Heart right ventricle (tissue), 16 donors: ENCODE measurements around the gene FICD. TPM values are rescaled to one million over a fixed set of nuclear protein-coding genes. Genes with fewer than 3 reads are reported as not detected.

Source experiments
- ATAC-seq, 8 donors: fragments of 200-7000 bp; cut with Tn5 transposase; one replicate each; pipeline ENCODE4 v1.9.1; 2020; ENCODE audit warnings: mild to moderate bottlenecking in 8 of 8, moderate library complexity in 8 of 8, moderate number of reproducible peaks in 1 of 8
- DNase-seq, 2 donors: peaks; one replicate each; pipeline ENCODE4 v3.0.0-alpha.2; 2020
- H3K27ac ChIP-seq, 10 donors: fragments of 200-600 bp; sonication (generic) in 2 of 10; one replicate each; pipeline versions ENCODE4 v1.5.0 to v1.8.0; 2020 to 2022; ENCODE audit warnings: mild to moderate bottlenecking in 3 of 10
- H3K27me3 ChIP-seq, 7 donors: fragments of 200-600 bp; one replicate each; pipeline ENCODE4 v1.8.0; 2021 to 2022; ENCODE audit warnings: mild to moderate bottlenecking in 2 of 7
- H3K36me3 ChIP-seq, 9 donors: fragments of 200-600 bp; sonication (generic) in 1 of 9; one replicate each; pipeline versions ENCODE4 v1.5.0 to v1.8.0; 2020 to 2022; ENCODE audit warnings: mild to moderate bottlenecking in 2 of 9
- H3K4me1 ChIP-seq, 9 donors: fragments of 200-600 bp; sonication (generic) in 1 of 9; one replicate each; pipeline versions ENCODE4 v1.5.0 to v1.8.0; 2020 to 2022; ENCODE audit warnings: mild to moderate bottlenecking in 4 of 9
- H3K4me3 ChIP-seq, 10 donors: fragments of 200-600 bp; sonication (generic) in 2 of 10; one replicate each; pipeline versions ENCODE4 v1.5.0 to v1.8.0; 2020 to 2022; ENCODE audit warnings: mild to moderate bottlenecking in 7 of 10, moderate library complexity in 2 of 10
- H3K9me3 ChIP-seq, 11 donors: fragments of 200-600 bp in 10 of 11; sonication (generic) in 2 of 11; one replicate each; pipeline versions ENCODE4 v1.5.0 to v1.8.0; 2013 to 2022; ENCODE audit warnings: mild to moderate bottlenecking in 2 of 11, control low read depth in 1 of 11, moderate library complexity in 1 of 11
- CTCF ChIP-seq, 9 donors: fragments of 200-600 bp; sonication (generic) in 2 of 9; IDR thresholded peaks; one replicate each; pipeline versions ENCODE4 v1.5.0 to v1.8.0; 2021 to 2022; ENCODE audit warnings: antibody characterized with exemption in 9 of 9, mild to moderate bottlenecking in 5 of 9, moderate library complexity in 1 of 9
- WGBS, 2 donors: extraction: QIAGEN DNeasy Blood & Tissue Kit; methylation state at CpG; one replicate each; pipeline ENCODE4 v1.1.7; 2013; ENCODE audit warnings: inconsistent platforms in 1 of 2; 5-methylcytosine and 5-hydroxymethylcytosine counted together
- intact Hi-C, 10 donors: fragments of 100-400 bp; cut with DNase I; formaldehyde crosslinking; loops; one replicate each; pipeline versions ENCODE4 v1.11.1 to v1.14.2; 2022
- polyA plus RNA-seq, 2 donors: library from polyadenylated mRNA; stranded (reverse); fragments of 200-250 nt; gene quantifications; one replicate each; pipeline ENCODE4 v1.2.3, GENCODE V29; 2013
- total RNA-seq, 10 donors: library from RNA; stranded (reverse); fragmentation: NEBNext Ultra II Directional in 3 of 10; extraction: Animal tissue kit (Norgen Biotek cat#: 25700) in 3 of 10; gene quantifications; one replicate each; pipeline versions ENCODE4 v1.2.1 to v1.2.4, GENCODE V29; 2021 to 2023
- donor health status: Arrhythmogenic right ventricular cardiomyopathy.
- donor health status: ischemic (EF 13 %, LVEDD 7.1; RV severe dilation, severe dysfunction).
- donor health status: healthy with polysubstance abuse.
- donor health status: DM: no; HTN: yes; CAD: no.
- donor health status: DM: no; HTN: no; CAD: no.
- donor health status: ischemic (EF 25% LVEDD 6.9; RV normal size, moderate dysfunction).
- donor health status: ischemic (EF 25% LVEDD 5.7; RV mildly dilated, moderate dysfunction).
- donor health status: healthy.
- donor health status: DM: yes; HTN: yes; CAD: no.
- donor health status: Ischemic cardiomyopathy.
- donor health status: ischemic (EF 35%, LVEDD 5.7; RV mildly dilated, moderate dysfunction).
- donor health status: nonischemic (EF 11% LVEDD 7.7; RV severe dilation, severe dysfunction).
- donor health status: DM: yes; HTN: yes; CAD: no.
- donor health status: PGD.
- donor health status: ischemic (EF 29% LVEDD 5.4; RV normal size, mild dysfunction).
- donor health status: nonischemic (EF 23%, LVEDD 6.1; RV moderate dilation, normal function).

FICD gene
- total and polyA plus RNA-seq, 12 donors = 2.1 to 4.4 (median 2.8) TPM

GRCh38 chr12:108478611-108479206 is 36.4 kb upstream of the FICD start:
- no peak for TF ChIP-seq CTCF (IDR thresholded peaks at IDR 0.05)
- WGBS, 2 donors = 72 to 74% methylated on average over 8 of the region's 8 CpGs
- no peaks in the 10 kb centered on the region for H3K9me3 ChIP-seq
- ATAC-seq (no peak), DNase-seq (no peak)
- no peak overlapping the region for H3K4me3 ChIP-seq
- H3K27ac ChIP-seq = no peak overlapping the region
- no peaks in the 10 kb centered on the region for H3K36me3 ChIP-seq
- no peaks in the 10 kb centered on the region for H3K4me1 ChIP-seq
- intact Hi-C loops = no loop called here
- H3K27me3 ChIP-seq = peaks cover 0 to 43% (median 33%) of the 10 kb centered on the region in 7 donors

GRCh38 chr12:108479364-108480070 is 35.6 kb upstream of the FICD start:
- ATAC-seq (no peak), DNase-seq (no peak)
- WGBS, 2 donors = 73 to 80% methylated on average over 6 of the region's 6 CpGs
- TF ChIP-seq CTCF (IDR thresholded peaks at IDR 0.05) = no peak
- no peaks in the 10 kb centered on the region for H3K36me3 ChIP-seq
- intact Hi-C loops = no loop called here
- no peaks in the 10 kb centered on the region for H3K4me1 ChIP-seq
- H3K27ac ChIP-seq = no peak overlapping the region
- H3K27me3 ChIP-seq = peaks cover 0 to 37% (median 27%) of the 10 kb centered on the region in 7 donors
- no peak overlapping the region for H3K4me3 ChIP-seq
- no peaks in the 10 kb centered on the region for H3K9me3 ChIP-seq

- ATAC-seq (no peak), DNase-seq (no peak)
- H3K27me3 ChIP-seq = peaks cover 0 to 34% (median 25%) of the 10 kb centered on the region in 7 donors
- H3K9me3 ChIP-seq = peaks cover 0 to 12% (median 0%) of the 10 kb centered on the region in 11 donors
- no peak for TF ChIP-seq CTCF (IDR thresholded peaks at IDR 0.05)
- H3K4me3 ChIP-seq = no peak overlapping the region
- WGBS, 2 donors = 49 to 53% methylated on average over 11 of the region's 11 CpGs
- H3K36me3 ChIP-seq = no peaks in the 10 kb centered on the region
- H3K4me1 ChIP-seq = no peaks in the 10 kb centered on the region
- intact Hi-C loops = no loop called here
- no peak overlapping the region for H3K27ac ChIP-seq
These were observed 32.3 kb upstream of the FICD start for GRCh38 chr12:108482717-108483212.

GRCh38 chr12:108483213-108484059 is 31.6 kb upstream of the FICD start:
- no peak overlapping the region for H3K4me3 ChIP-seq
- no peaks in the 10 kb centered on the region for H3K4me1 ChIP-seq
- peaks cover 0 to 34% (median 25%) of the 10 kb centered on the region in 7 donors for H3K27me3 ChIP-seq
- DNase-seq (no peak), ATAC-seq (no peak)
- H3K9me3 ChIP-seq = peaks cover 0 to 13% (median 0%) of the 10 kb centered on the region in 11 donors
- 60 to 61% methylated on average over 6 of the region's 6 CpGs for WGBS, 2 donors
- no peaks in the 10 kb centered on the region for H3K36me3 ChIP-seq
- H3K27ac ChIP-seq = no peak overlapping the region
- intact Hi-C loops = no loop called here
- TF ChIP-seq CTCF (IDR thresholded peaks at IDR 0.05) = no peak
